HCT116 (cell line): ENCODE measurements around the gene AP3D1. TPM values are rescaled to one million over a fixed set of nuclear protein-coding genes. Genes with fewer than 3 reads are reported as not detected.

Experiments used
- ATAC-seq: fragments of 200-7000 bp; cut with Tn5 transposase; 2 replicates; pipeline ENCODE4 v1.9.1; 2020; ENCODE audit warnings: mild to moderate bottlenecking, moderate library complexity
- BruUV-seq: library from RNA; stranded (reverse); fragments of 400-500 nt; replicated peaks from 2 replicates; lab custom pipeline; 2021; lab: Mats Ljungman, UMichigan
- CTCF ChIA-PET: fragments of 300-600 bp; sonication (Branson Sonifier 250); formaldehyde crosslinking; loops from one replicate; lab custom pipeline; 2021; ENCODE audit warnings: antibody characterized with exemption; lab: Charles Lee
- POLR2A ChIA-PET: fragments of 300-600, 350-600 bp; sonication (Branson Sonifier 250); formaldehyde crosslinking; loops from one replicate; lab custom pipeline; 2021; ENCODE audit warnings: antibody characterized with exemption; lab: Charles Lee
- RAD21 ChIA-PET, 2 experiments: fragments of 300-600 bp; sonication (Branson Sonifier 250); formaldehyde crosslinking; loops; one replicate each; lab custom pipeline; 2023; ENCODE audit warnings: low total read pairs in 2 of 2; ENCODE audit not compliant: uncharacterized antibody in 2 of 2, unreplicated experiment in 2 of 2, low non-redundant PET in 1 of 2; lab: Charles Lee
- DNase-seq: peaks from one replicate; pipeline ENCODE4 v3.0.0-alpha.2; 2010; ENCODE audit warnings: low read depth, low spot score
- H2AFZ ChIP-seq: fragments of 200-600 bp; shearing (Covaris generic), sonication (generic); 2 replicates; pipeline ENCODE4 v1.6.1; 2017; ENCODE audit warnings: low read depth, mixed run types, mixed read lengths, antibody characterized with exemption, low read length; ENCODE audit not compliant: poor library complexity, severe bottlenecking
- H3K27ac ChIP-seq: 2 replicates; pipeline ENCODE4 v1.5.1; 2012; ENCODE audit warnings: low read depth, low read length
- H3K27me3 ChIP-seq: fragments of 200-600 bp; sonication (generic); 2 replicates; pipeline ENCODE4 v1.6.1; 2016; ENCODE audit warnings: mixed run types, low read length, mixed read lengths; ENCODE audit not compliant: insufficient read depth
- H3K36me3 ChIP-seq, 2 experiments: fragments of 200-500 bp in 1 of 2; fragments of 200-600 bp in 1 of 2; sonication (Bioruptor generic) in 1 of 2; sonication (generic) in 1 of 2; 2 replicates each; pipeline versions ENCODE4 v1.5.1 to v1.6.1; 2014 to 2016; ENCODE audit warnings: low read length in 2 of 2, inconsistent platforms in 1 of 2, mixed read lengths in 1 of 2, mixed run types in 1 of 2; ENCODE audit not compliant: insufficient read depth in 2 of 2, control insufficient read depth in 1 of 2
- H3K4me1 ChIP-seq, 2 experiments: fragments of 200-600 bp in 1 of 2; sonication (generic) in 1 of 2; 2 replicates each; pipeline versions ENCODE4 v1.5.1 to v1.6.1; 2012 to 2017; ENCODE audit warnings: low read length in 2 of 2, inconsistent platforms in 1 of 2, mild to moderate bottlenecking in 1 of 2, mixed read lengths in 1 of 2, mixed run types in 1 of 2, moderate library complexity in 1 of 2; ENCODE audit not compliant: insufficient read depth in 2 of 2, control insufficient read depth in 1 of 2
- H3K4me2 ChIP-seq: fragments of 200-600 bp; sonication (generic); 2 replicates; pipeline ENCODE4 v1.6.1; 2017; ENCODE audit warnings: mixed run types, low read length, mixed read lengths
- H3K4me3 ChIP-seq, 2 experiments: fragments of 200-600 bp in 1 of 2; sonication (generic) in 1 of 2; replicated peaks in 1 of 2; 2 replicates each; pipeline ENCODE4 v1.5.1; 2011 to 2016; ENCODE audit warnings: low read length in 2 of 2, control low read depth in 1 of 2, low read depth in 1 of 2, mild to moderate bottlenecking in 1 of 2, mixed read lengths in 1 of 2, mixed run types in 1 of 2
- H3K79me2 ChIP-seq: fragments of 200-600 bp; sonication (generic); 2 replicates; pipeline ENCODE4 v1.6.1; 2017; ENCODE audit warnings: mild to moderate bottlenecking, mixed run types, low read length, moderate library complexity, mixed read lengths; ENCODE audit not compliant: insufficient read depth
- H3K9ac ChIP-seq: fragments of 200-600 bp; sonication (generic); 2 replicates; pipeline ENCODE4 v1.6.1; 2016; ENCODE audit warnings: low read length, mixed read lengths
- H3K9me2 ChIP-seq: fragments of 200-600 bp; sonication (generic), shearing (Covaris generic); 2 replicates; pipeline ENCODE4 v1.6.1; 2017; ENCODE audit warnings: mixed run types, mild to moderate bottlenecking, moderate library complexity; ENCODE audit not compliant: insufficient read depth
- H3K9me3 ChIP-seq, 2 experiments: fragments of 200-500 bp in 1 of 2; fragments of 200-600 bp in 1 of 2; sonication (Bioruptor generic) in 1 of 2; sonication (generic) in 1 of 2; 2 replicates each; pipeline ENCODE4 v1.6.1; 2014 to 2017; ENCODE audit warnings: low read length in 2 of 2, mixed read lengths in 2 of 2, inconsistent platforms in 1 of 2, low read depth in 1 of 2, mild to moderate bottlenecking in 1 of 2, mixed run types in 1 of 2, moderate library complexity in 1 of 2; ENCODE audit not compliant: control insufficient read depth in 1 of 2, insufficient read depth in 1 of 2
- H4K20me1 ChIP-seq: fragments of 200-600 bp; sonication (generic), shearing (Covaris generic); 2 replicates; pipeline ENCODE4 v1.6.1; 2017; ENCODE audit warnings: mixed run types, mild to moderate bottlenecking, moderate library complexity; ENCODE audit not compliant: insufficient read depth
- CBX3 ChIP-seq: IDR thresholded peaks from 2 replicates; pipeline ENCODE4 v1.6.1; 2012; ENCODE audit warnings: low read depth
- CTCF ChIP-seq, 3 experiments: fragments of 200-600 bp in 1 of 3; sonication (generic) in 1 of 3; IDR thresholded peaks in 2 of 3; conservative IDR thresholded peaks in 1 of 3; 2 replicates each; pipeline ENCODE4 v1.5.1; 2012 to 2017; ENCODE audit warnings: low read depth in 2 of 3, low read length in 2 of 3, antibody characterized with exemption in 1 of 3, borderline replicate concordance in 1 of 3, control low read depth in 1 of 3, mild to moderate bottlenecking in 1 of 3, mixed read lengths in 1 of 3, mixed run types in 1 of 3, moderate library complexity in 1 of 3; ENCODE audit not compliant: insufficient read depth in 1 of 3
- EGR1 ChIP-seq: IDR thresholded peaks from 2 replicates; pipeline ENCODE4 v1.6.1; 2012; ENCODE audit warnings: low read depth
- ELF1 ChIP-seq: IDR thresholded peaks from 2 replicates; pipeline ENCODE4 v1.6.1; 2012; ENCODE audit warnings: low read depth, borderline replicate concordance
- EZH2phosphoT487 ChIP-seq: fragments of 200-600 bp; IDR thresholded peaks from 2 replicates; pipeline ENCODE4 v1.6.1; 2018; ENCODE audit warnings: antibody characterized with exemption, borderline replicate concordance
- MAX ChIP-seq: IDR thresholded peaks from 2 replicates; pipeline ENCODE4 v1.6.1; 2012
- POLR2A ChIP-seq: IDR thresholded peaks from 2 replicates; pipeline ENCODE4 v1.7.0; 2011; ENCODE audit warnings: borderline replicate concordance; ENCODE audit not compliant: insufficient read depth, insufficient read length; ENCODE audit errors: extremely low read depth
- SIN3A ChIP-seq: IDR thresholded peaks from 2 replicates; pipeline ENCODE4 v1.6.1; 2012; ENCODE audit warnings: low read depth
- SRF ChIP-seq: IDR thresholded peaks from 2 replicates; pipeline ENCODE4 v1.6.1; 2012; ENCODE audit warnings: low read depth
- TCF7L2 ChIP-seq: IDR thresholded peaks from 2 replicates; pipeline ENCODE4 v1.7.0; 2011; ENCODE audit warnings: borderline replicate concordance, inconsistent platforms; ENCODE audit not compliant: insufficient read depth, insufficient read length; ENCODE audit errors: extremely low read depth
- ZFX ChIP-seq: fragments of 450-650 bp; IDR thresholded peaks from 2 replicates; pipeline ENCODE4 v1.6.1; 2017
- ZNF274 ChIP-seq: fragments of 200-500 bp; sonication (Bioruptor generic); IDR thresholded peaks from 2 replicates; pipeline ENCODE4 v1.6.1; 2014; ENCODE audit warnings: mild to moderate bottlenecking, low read depth, low read length, inconsistent platforms
- intact Hi-C: fragments of 100-400 bp; cut with micrococcal nuclease; formaldehyde crosslinking; loops from 2 replicates; pipeline ENCODE4 v1.10.0; 2022
- total RNA-seq: library from RNA; stranded (reverse); gene quantifications from one replicate; pipeline ENCODE4 v1.2.1, GENCODE V29; 2021; ENCODE audit not compliant: unreplicated experiment
- TF ChIP-seq, protein P1 (sequence below): IDR thresholded peaks from 2 replicates; pipeline ENCODE4 v1.6.1; 2012

AP3D1 gene
- total RNA-seq, 1 experiment from 2014 or later = 137 TPM

GRCh38 chr19:2108251-2109016 is 42.9 kb downstream of the AP3D1 start:
- POLR2A ChIA-PET = no interaction called here
- Histone ChIP-seq H3K27ac (no peak overlapping the region), H3K9ac (no peak overlapping the region), H3K9me3 (no peaks in the 10 kb centered on the region; a peak in 1 of 4 replicates), H3K27me3 (no peaks in the 10 kb centered on the region), H4K20me1 (no peaks in the 10 kb centered on the region), H3K36me3 (peaks cover 34 to 52% of the 10 kb centered on the region in 2 experiments; a peak in 3 of 4 replicates), H3K4me1 (no peaks in the 10 kb centered on the region), H3K79me2 (peaks cover 17% of the 10 kb centered on the region; the same call in 1 of the 2 replicates), H3K4me2 (no peak overlapping the region), H3K4me3 (no peak overlapping the region), H2AFZ (no peak overlapping the region)
- intact Hi-C loops = no loop called here
- RAD21 ChIA-PET = no interaction called here
- CTCF ChIA-PET = no interaction called here
- no TSS peak for BruUV-seq
- ATAC-seq = no peak
- DNase-seq = no peak
- TF ChIP-seq, protein P1, sequence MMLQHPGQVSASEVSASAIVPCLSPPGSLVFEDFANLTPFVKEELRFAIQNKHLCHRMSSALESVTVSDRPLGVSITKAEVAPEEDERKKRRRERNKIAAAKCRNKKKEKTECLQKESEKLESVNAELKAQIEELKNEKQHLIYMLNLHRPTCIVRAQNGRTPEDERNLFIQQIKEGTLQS = no peak
- TF ChIP-seq EGR1 = no peak
- TF ChIP-seq TCF7L2 = no peak
- no peak for TF ChIP-seq POLR2A
- TF ChIP-seq ELF1 = no peak
- TF ChIP-seq CBX3 = no peak
- TF ChIP-seq SIN3A = no peak
- TF ChIP-seq, all 23 proteins: peak for 0
- H3K9me2 ChIP-seq = no peaks in the 10 kb centered on the region

- POLR2A ChIA-PET = no interaction called here
Observed at GRCh38 chr19:2103045-2103707, 48.2 kb downstream of the AP3D1 start.

More at GRCh38 chr19:2103045-2103707, 48.2 kb downstream of the AP3D1 start:
- H3K27me3 ChIP-seq = no peaks in the 10 kb centered on the region
- no peaks in the 10 kb centered on the region for H3K4me1 ChIP-seq
- TF ChIP-seq CTCF (IDR thresholded peaks at IDR 0.05 in 2 of 3, conservative IDR thresholded peaks at IDR 0.05 in 1 of 3; ENCODE audit: borderline replicate concordance in 1 of 3, insufficient read depth in 1 of 3, low read depth in 2 of 3, low read length in 2 of 3) = no peak
- TF ChIP-seq MAX = no peak
- TF ChIP-seq CBX3 = no peak
- TF ChIP-seq TCF7L2 = no peak
- no peak for TF ChIP-seq SRF
- TF ChIP-seq ZFX = no peak
- TF ChIP-seq EZH2phosphoT487 = no peak
- no peak for TF ChIP-seq ZNF274
- TF ChIP-seq SIN3A = no peak
- no peak for TF ChIP-seq EGR1
- H3K79me2 ChIP-seq = peaks cover 17% of the 10 kb centered on the region; the same call in 1 of the 2 replicates
- no peak overlapping the region for H3K4me3 ChIP-seq
- H3K9me3 ChIP-seq = no peaks in the 10 kb centered on the region; a peak in 1 of 4 replicates
- BruUV-seq = no TSS peak
- no peak for DNase-seq
- no peak for ATAC-seq
- intact Hi-C loops = no loop called here
- no peak overlapping the region for H2AFZ ChIP-seq
- H4K20me1 ChIP-seq = no peaks in the 10 kb centered on the region
- H3K27ac ChIP-seq = no peak overlapping the region
- CTCF ChIA-PET = no interaction called here
- RAD21 ChIA-PET = no interaction called here
- no peak overlapping the region for H3K4me2 ChIP-seq
- no peak overlapping the region for H3K9ac ChIP-seq
- no peaks in the 10 kb centered on the region for H3K9me2 ChIP-seq
- peaks cover 30 to 36% of the 10 kb centered on the region in 2 experiments; a peak in 3 of 4 replicates for H3K36me3 ChIP-seq
